Ishikawa (cell line): ENCODE data around the gene AKAP7.

Source experiments
- CEBPB ChIP-seq: IDR thresholded peaks from 2 replicates; pipeline ENCODE4 v1.6.1; 2012
- CREB1 ChIP-seq: IDR thresholded peaks from 2 replicates; pipeline ENCODE4 v1.6.1; 2012; ENCODE audit warnings: low read depth
- EGR1 ChIP-seq: IDR thresholded peaks from 2 replicates; pipeline ENCODE4 v1.6.1; 2012
- EP300 ChIP-seq: IDR thresholded peaks from 2 replicates; pipeline ENCODE4 v1.6.1; 2012; ENCODE audit warnings: borderline replicate concordance
- FOXM1 ChIP-seq: IDR thresholded peaks from 2 replicates; pipeline ENCODE4 v1.6.1; 2012; ENCODE audit warnings: low read depth, borderline replicate concordance
- NFIC ChIP-seq: IDR thresholded peaks from 2 replicates; pipeline ENCODE4 v1.6.1; 2012
- RAD21 ChIP-seq: IDR thresholded peaks from 2 replicates; pipeline ENCODE4 v1.6.1; 2012; ENCODE audit warnings: low read depth
- TAF1 ChIP-seq: IDR thresholded peaks from 2 replicates; pipeline ENCODE4 v1.6.1; 2012; ENCODE audit warnings: low read depth, mild to moderate bottlenecking
- TCF12 ChIP-seq: IDR thresholded peaks from 2 replicates; pipeline ENCODE4 v1.6.1; 2012; ENCODE audit warnings: low read depth
- TEAD4 ChIP-seq: IDR thresholded peaks from 2 replicates; pipeline ENCODE4 v1.6.1; 2012
- YY1 ChIP-seq: IDR thresholded peaks from 2 replicates; pipeline ENCODE4 v1.6.1; 2012; ENCODE audit warnings: low read depth
- ZBTB7A ChIP-seq: IDR thresholded peaks from 2 replicates; pipeline ENCODE4 v1.6.1; 2012; ENCODE audit warnings: low read depth
- TF ChIP-seq, protein P1 (sequence below): IDR thresholded peaks from 2 replicates; pipeline ENCODE4 v1.6.1; 2012
- TF ChIP-seq, protein P2 (sequence below): IDR thresholded peaks from 2 replicates; pipeline ENCODE4 v1.6.1; 2012; ENCODE audit warnings: low read depth, mild to moderate bottlenecking
- TF ChIP-seq, protein P3 (sequence below): IDR thresholded peaks from 2 replicates; pipeline ENCODE4 v1.6.1; 2012

Gene AKAP7

DNA sequence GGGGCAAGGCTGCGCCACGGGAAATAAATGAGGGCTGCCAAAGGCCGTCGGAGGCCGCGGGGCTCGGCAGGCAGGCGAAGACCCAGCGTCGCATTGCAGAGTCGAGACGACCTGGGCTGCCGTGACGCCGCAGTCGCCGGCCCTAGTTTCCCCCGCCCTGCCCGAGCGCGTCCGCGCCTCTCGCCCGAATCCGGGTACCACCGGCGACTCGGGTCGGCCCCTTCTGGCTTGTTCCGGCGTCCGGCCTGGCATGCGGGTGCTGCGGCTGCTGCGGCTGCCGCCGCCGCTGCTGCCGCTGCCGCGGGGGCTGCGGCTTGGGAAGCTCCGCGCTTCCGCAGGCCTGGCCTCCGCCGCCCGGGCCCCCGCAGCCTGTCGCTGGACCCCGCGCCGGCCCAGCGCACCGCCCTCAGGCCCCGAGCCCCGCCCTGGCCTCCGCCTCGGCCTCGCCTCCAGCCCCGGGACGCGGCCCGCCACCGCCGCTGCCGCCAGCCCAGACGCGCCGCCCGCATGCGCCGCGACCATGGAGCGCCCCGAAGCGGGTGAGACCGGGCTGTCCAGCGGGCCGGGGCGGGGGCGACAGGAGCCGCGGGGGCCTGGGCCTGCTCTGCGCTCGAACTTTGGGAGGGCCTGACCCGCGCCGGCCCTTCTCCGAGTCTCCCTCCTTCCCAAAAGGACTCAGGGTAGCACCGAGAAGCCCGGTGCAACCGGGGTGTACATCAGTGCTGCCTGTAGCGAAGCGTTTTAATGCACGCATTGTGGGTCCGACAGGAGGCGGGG, at the start of gene AKAP7:
AKAP7 (plus strand) TSS at position 224 of the 777 bp plus-strand sequence; CDS start at position 521, 297 bp downstream.
- TF ChIP-seq EGR1, result peak; percentile 33; the same call in 1 of the 2 replicates
- peak; percentile 45 for TF ChIP-seq NFIC
- TF ChIP-seq TAF1, result peak; percentile 21; the same call in 1 of the 2 replicates
- no peak for TF ChIP-seq ZBTB7A
- no peak for TF ChIP-seq CREB1

DNA sequence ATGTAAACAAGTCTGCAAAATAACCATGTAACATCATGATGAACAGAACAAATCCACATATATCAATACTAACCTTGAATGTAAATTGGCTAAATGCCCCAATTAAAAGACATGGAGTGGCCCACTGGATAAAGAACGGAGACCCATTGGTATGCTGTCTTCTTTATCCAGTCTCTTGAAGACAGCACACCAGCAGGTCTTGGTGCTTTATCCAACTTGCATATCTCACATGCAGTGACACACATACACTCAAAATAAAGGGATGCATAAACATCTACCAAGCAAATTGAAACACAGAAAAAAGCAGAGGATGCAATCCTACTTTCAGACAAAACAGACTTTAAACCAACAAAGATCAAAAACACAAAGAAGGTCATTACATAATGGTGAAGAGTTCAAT, 41.9 kb upstream of the AKAP7 start:
- TF ChIP-seq, protein P1, sequence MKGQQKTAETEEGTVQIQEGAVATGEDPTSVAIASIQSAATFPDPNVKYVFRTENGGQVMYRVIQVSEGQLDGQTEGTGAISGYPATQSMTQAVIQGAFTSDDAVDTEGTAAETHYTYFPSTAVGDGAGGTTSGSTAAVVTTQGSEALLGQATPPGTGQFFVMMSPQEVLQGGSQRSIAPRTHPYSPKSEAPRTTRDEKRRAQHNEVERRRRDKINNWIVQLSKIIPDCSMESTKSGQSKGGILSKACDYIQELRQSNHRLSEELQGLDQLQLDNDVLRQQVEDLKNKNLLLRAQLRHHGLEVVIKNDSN, result no peak
- TF ChIP-seq ZBTB7A, result no peak
- TF ChIP-seq CEBPB, result no peak
- no peak for TF ChIP-seq EP300

DNA sequence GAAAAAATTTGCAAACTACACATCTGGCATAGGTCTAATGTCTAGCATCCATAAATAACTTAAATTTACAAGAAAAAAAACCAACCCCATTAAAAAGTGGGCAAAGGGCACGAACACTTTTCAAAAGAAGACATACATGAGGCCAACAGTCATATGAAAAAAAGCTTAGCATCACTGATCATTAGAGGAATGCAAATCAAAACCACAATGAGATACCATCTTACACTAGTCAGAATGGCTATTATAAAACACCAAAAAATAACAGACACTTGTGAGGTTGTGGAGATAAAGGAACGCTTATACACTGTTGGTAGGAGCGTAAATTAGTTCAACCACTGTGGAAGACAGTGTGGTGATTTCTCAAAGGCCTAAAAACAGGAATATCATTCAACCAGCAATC, 38.5 kb upstream of the AKAP7 start:
- no peak for TF ChIP-seq RAD21
- TF ChIP-seq FOXM1, result no peak
- TF ChIP-seq TCF12, result no peak
- TF ChIP-seq CEBPB, result no peak
- no peak for TF ChIP-seq CREB1
- TF ChIP-seq TAF1, result no peak
- TF ChIP-seq, protein P1, result no peak
- no peak for TF ChIP-seq EGR1
- TF ChIP-seq NFIC, result no peak
- TF ChIP-seq ZBTB7A, result no peak
- no peak for TF ChIP-seq YY1
- TF ChIP-seq, protein P2, sequence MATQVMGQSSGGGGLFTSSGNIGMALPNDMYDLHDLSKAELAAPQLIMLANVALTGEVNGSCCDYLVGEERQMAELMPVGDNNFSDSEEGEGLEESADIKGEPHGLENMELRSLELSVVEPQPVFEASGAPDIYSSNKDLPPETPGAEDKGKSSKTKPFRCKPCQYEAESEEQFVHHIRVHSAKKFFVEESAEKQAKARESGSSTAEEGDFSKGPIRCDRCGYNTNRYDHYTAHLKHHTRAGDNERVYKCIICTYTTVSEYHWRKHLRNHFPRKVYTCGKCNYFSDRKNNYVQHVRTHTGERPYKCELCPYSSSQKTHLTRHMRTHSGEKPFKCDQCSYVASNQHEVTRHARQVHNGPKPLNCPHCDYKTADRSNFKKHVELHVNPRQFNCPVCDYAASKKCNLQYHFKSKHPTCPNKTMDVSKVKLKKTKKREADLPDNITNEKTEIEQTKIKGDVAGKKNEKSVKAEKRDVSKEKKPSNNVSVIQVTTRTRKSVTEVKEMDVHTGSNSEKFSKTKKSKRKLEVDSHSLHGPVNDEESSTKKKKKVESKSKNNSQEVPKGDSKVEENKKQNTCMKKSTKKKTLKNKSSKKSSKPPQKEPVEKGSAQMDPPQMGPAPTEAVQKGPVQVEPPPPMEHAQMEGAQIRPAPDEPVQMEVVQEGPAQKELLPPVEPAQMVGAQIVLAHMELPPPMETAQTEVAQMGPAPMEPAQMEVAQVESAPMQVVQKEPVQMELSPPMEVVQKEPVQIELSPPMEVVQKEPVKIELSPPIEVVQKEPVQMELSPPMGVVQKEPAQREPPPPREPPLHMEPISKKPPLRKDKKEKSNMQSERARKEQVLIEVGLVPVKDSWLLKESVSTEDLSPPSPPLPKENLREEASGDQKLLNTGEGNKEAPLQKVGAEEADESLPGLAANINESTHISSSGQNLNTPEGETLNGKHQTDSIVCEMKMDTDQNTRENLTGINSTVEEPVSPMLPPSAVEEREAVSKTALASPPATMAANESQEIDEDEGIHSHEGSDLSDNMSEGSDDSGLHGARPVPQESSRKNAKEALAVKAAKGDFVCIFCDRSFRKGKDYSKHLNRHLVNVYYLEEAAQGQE, result no peak
- TF ChIP-seq, protein P3, sequence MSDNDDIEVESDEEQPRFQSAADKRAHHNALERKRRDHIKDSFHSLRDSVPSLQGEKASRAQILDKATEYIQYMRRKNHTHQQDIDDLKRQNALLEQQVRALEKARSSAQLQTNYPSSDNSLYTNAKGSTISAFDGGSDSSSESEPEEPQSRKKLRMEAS, result no peak
- TF ChIP-seq EP300, result no peak
- TF ChIP-seq TEAD4, result no peak

DNA sequence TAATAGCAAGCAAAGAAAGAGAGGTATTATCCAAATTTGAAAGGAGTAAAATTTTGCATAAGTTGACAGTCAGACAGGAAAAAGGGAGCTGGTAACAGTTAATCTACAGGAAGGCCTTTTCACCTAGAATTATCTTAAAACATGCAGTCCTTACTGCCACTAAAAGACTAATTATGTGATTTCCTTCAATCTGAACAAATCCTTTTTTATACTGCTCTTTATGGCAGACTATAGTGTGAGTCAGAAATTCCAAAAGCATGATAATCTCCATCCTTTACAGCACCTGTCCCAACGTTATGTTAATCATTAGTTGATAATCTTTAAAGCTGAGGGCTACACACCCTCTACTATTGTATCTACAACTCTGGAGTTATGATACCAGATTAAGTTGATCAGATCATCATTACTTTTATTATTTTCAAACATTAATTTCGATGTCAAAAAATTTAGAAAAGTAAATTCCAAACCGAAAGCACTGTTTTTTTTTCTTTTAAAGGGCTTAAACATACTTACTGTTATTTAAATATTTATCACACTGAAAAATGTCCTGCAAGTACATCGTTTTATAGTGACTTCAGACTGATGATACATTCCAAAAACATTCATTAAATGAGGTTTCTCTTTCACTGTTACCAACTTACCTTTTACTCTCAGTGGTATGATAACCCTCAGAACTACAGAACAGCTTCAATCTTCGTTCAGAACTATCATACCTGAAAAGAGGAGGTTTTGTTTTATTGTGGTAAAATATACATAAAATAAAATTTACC, 33.2 kb upstream of the AKAP7 start:
- TF ChIP-seq, protein P3, result no peak
- TF ChIP-seq FOXM1 (no peak), TCF12 (no peak), EGR1 (no peak), TAF1 (no peak), CEBPB (no peak), RAD21 (no peak), EP300 (no peak), CREB1 (no peak), NFIC (no peak), ZBTB7A (no peak)
- TF ChIP-seq, protein P1, result no peak
- TF ChIP-seq, protein P2, result no peak

DNA sequence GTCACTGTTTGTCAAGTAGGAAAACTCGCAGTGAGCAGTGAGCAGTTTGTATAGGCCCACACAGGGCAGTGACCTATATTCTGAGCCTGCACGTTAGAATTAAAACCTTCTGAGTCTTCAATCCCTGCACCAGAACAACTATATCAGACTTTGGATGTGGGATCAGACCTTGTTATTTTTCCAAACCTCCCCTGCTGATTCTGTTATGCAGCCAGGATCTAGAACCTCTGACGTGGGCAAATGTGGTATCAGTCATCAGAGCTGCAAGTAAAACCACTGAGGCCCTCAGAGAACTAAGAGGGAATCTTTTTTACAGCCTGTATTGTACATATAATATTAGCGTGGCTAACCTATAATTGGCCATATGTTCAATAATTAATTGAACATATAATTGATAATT, 32.0 kb upstream of the AKAP7 start:
- TF ChIP-seq CREB1, result no peak
- no peak for TF ChIP-seq TEAD4
- no peak for TF ChIP-seq TAF1
- no peak for TF ChIP-seq EGR1
- TF ChIP-seq TCF12, result no peak
- no peak for TF ChIP-seq FOXM1
- no peak for TF ChIP-seq ZBTB7A
- no peak for TF ChIP-seq RAD21
